GM23338 (cell line): Measurements from ENCODE around the gene CHRM5.

Experiments
- CREB1 ChIP-seq: fragments of 250-450 bp; sonication (Bioruptor Pico); IDR thresholded peaks from 2 replicates; pipeline ENCODE4 v1.5.0; 2020; ENCODE audit warnings: low read depth, mild to moderate bottlenecking, moderate library complexity
- CTCF ChIP-seq, 2 experiments: fragments of 200-600 bp in 1 of 2; sonication (generic) in 1 of 2; conservative IDR thresholded peaks; 2 replicates each; pipeline versions ENCODE4 v1.5.1 to v1.6.1; 2016 to 2017; ENCODE audit warnings: antibody characterized with exemption in 2 of 2, low read depth in 2 of 2, mild to moderate bottlenecking in 2 of 2, moderate library complexity in 1 of 2
- EZH2 ChIP-seq: fragments of 200-600 bp; sonication (generic); IDR thresholded peaks from one replicate; pipeline ENCODE4 v1.8.0; 2017; ENCODE audit warnings: antibody characterized with exemption, mild to moderate bottlenecking, low read depth; ENCODE audit not compliant: unreplicated experiment
- EZH2phosphoT487 ChIP-seq: fragments of 200-600 bp; sonication (generic); IDR thresholded peaks from one replicate; pipeline ENCODE4 v1.8.1; 2018; ENCODE audit warnings: antibody characterized with exemption; ENCODE audit not compliant: unreplicated experiment
- POLR2AphosphoS5 ChIP-seq: IDR thresholded peaks from 2 replicates; pipeline ENCODE4 v1.6.1; 2016; ENCODE audit warnings: antibody characterized with exemption, low read depth
- ZNF114 ChIP-seq: fragments of 250-450 bp; sonication (Bioruptor Pico); IDR thresholded peaks from 2 replicates; pipeline ENCODE4 v1.5.0; 2020; ENCODE audit warnings: mild to moderate bottlenecking, moderate library complexity

GRCh38 chr15:34047893-34048775 is 79.8 kb downstream of the CHRM5 start:
- TF ChIP-seq EZH2, result no peak
- no peak for TF ChIP-seq CREB1
- no peak for TF ChIP-seq ZNF114 (CRISPR knock-in tag)
- no peak for TF ChIP-seq CTCF (conservative IDR thresholded peaks at IDR 0.05; ENCODE audit: low read depth in 2 of 2)
- no peak for TF ChIP-seq POLR2AphosphoS5
- no peak for TF ChIP-seq EZH2phosphoT487
